ENCODE measurements around the gene LSM11. TPM values are rescaled to one million over a fixed set of nuclear protein-coding genes. Genes with fewer than 3 reads are reported as not detected.

Gene LSM11
- polyA plus RNA-seq, 1 donor from 2014 or later: 30.6 TPM

DNA sequence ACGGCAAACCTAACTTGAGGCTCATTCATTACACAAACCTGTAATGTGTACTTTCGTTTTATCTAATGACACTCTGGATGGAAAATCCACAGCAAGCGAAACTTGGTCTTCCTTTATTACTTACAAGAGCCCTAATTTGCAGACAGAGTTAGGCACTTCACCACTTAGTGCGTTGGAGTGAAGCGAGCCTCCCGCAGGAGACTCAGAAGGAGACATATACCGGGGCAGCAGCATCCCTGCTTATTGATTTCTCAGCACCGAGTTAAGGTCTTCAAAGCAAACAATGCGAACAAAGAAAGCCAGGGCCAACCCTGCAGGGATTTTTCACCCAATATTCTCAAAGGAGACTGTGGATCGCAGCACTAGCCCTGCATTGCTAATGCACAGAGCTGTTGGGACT, 28.6 kb downstream of the LSM11 start:
- no peak overlapping the region for H2AFZ ChIP-seq (ENCODE audit: low read depth, low read length)

DNA sequence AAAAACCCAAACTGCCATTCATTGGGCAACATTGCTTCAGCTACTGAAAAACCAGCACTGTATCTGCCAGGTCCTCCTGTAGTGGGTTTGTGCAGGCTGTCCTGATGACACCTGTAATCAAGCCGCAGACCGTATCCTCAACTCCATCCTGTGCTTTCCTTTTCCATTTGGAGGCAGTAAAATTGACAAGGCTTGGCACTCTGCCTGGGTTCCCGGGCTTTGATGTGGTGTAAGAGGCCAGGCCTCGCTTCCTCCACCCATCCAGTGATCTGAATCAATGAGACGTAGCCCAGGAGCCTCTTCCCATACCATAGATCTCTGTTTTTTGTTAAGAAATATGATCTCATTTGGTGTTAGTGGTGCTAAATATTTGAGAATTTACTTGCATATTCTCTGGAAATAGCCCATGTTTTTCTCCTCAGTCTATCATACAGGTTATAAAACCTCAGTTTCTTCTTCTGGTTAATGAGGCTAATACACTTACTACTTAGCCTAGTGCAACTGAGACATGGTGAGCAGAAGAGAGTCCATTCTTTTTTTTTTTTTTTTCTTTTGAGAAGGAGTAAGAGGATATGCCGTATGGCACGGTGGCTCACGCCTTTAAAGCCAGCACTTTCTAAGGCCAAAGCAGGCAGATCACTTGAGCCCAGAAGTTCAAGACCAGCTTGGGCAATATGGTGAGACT, 34.8 kb downstream of the LSM11 start:
- H3F3A ChIP-seq (ENCODE audit: insufficient read depth, low read length, poor library complexity, severe bottlenecking): no peaks in the 10 kb centered on the region
- no peak overlapping the region for H2AFZ ChIP-seq (ENCODE audit: low read depth, low read length)
- no peak overlapping the region for H3K9ac ChIP-seq (ENCODE audit: low read length)
- no peak overlapping the region for H3K27ac ChIP-seq (ENCODE audit: low read length)
- no peaks in the 10 kb centered on the region for H3K9me2 ChIP-seq (ENCODE audit: insufficient read depth, low read length)
- H3K4me3 ChIP-seq (ENCODE audit: low read length): no peak overlapping the region
- H4K20me1 ChIP-seq (ENCODE audit: insufficient read depth): no peaks in the 10 kb centered on the region
- no peaks in the 10 kb centered on the region for H3K36me3 ChIP-seq (ENCODE audit: insufficient read depth, low read length)
- H3K4me2 ChIP-seq (ENCODE audit: low read length): no peak overlapping the region
- H3K27me3 ChIP-seq (ENCODE audit: insufficient read depth, low read depth, low read length): no peaks in the 10 kb centered on the region
- TF ChIP-seq MXI1 (conservative IDR thresholded peaks at IDR 0.05; ENCODE audit: poor library complexity, severe bottlenecking): no peak
- no peak for TF ChIP-seq EP300 (conservative IDR thresholded peaks at IDR 0.05; ENCODE audit: poor library complexity, severe bottlenecking)
- TF ChIP-seq, protein P1, sequence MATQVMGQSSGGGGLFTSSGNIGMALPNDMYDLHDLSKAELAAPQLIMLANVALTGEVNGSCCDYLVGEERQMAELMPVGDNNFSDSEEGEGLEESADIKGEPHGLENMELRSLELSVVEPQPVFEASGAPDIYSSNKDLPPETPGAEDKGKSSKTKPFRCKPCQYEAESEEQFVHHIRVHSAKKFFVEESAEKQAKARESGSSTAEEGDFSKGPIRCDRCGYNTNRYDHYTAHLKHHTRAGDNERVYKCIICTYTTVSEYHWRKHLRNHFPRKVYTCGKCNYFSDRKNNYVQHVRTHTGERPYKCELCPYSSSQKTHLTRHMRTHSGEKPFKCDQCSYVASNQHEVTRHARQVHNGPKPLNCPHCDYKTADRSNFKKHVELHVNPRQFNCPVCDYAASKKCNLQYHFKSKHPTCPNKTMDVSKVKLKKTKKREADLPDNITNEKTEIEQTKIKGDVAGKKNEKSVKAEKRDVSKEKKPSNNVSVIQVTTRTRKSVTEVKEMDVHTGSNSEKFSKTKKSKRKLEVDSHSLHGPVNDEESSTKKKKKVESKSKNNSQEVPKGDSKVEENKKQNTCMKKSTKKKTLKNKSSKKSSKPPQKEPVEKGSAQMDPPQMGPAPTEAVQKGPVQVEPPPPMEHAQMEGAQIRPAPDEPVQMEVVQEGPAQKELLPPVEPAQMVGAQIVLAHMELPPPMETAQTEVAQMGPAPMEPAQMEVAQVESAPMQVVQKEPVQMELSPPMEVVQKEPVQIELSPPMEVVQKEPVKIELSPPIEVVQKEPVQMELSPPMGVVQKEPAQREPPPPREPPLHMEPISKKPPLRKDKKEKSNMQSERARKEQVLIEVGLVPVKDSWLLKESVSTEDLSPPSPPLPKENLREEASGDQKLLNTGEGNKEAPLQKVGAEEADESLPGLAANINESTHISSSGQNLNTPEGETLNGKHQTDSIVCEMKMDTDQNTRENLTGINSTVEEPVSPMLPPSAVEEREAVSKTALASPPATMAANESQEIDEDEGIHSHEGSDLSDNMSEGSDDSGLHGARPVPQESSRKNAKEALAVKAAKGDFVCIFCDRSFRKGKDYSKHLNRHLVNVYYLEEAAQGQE (IDR thresholded peaks at IDR 0.05; ENCODE audit: borderline replicate concordance): no peak
- TF ChIP-seq TAF1 (IDR thresholded peaks at IDR 0.05; ENCODE audit: low read depth): no peak
- TF ChIP-seq EZH2 (IDR thresholded peaks at IDR 0.05; ENCODE audit: borderline replicate concordance, insufficient read depth, low read length, poor library complexity, severe bottlenecking): no peak
- no peaks in the 10 kb centered on the region for H3K79me2 ChIP-seq (replicated peaks; ENCODE audit: insufficient read depth, low read length)
- no peaks in the 10 kb centered on the region for H3K9me3 ChIP-seq (ENCODE audit: low read length)

More for the DNA sequence above, 28.6 kb downstream of the LSM11 start:
- H3K4me3 ChIP-seq (ENCODE audit: low read length): no peak overlapping the region
- no peaks in the 10 kb centered on the region for H3F3A ChIP-seq (ENCODE audit: insufficient read depth, low read length, poor library complexity, severe bottlenecking)
- no peaks in the 10 kb centered on the region for H3K9me3 ChIP-seq (ENCODE audit: low read length)
- H3K27me3 ChIP-seq (ENCODE audit: insufficient read depth, low read depth, low read length): no peaks in the 10 kb centered on the region
- H3K9ac ChIP-seq (ENCODE audit: low read length): no peak overlapping the region
- H4K20me1 ChIP-seq (ENCODE audit: insufficient read depth): no peaks in the 10 kb centered on the region
- no peaks in the 10 kb centered on the region for H3K9me2 ChIP-seq (ENCODE audit: insufficient read depth, low read length)
- TF ChIP-seq MXI1 (conservative IDR thresholded peaks at IDR 0.05; ENCODE audit: poor library complexity, severe bottlenecking) (no peak), EZH2 (IDR thresholded peaks at IDR 0.05; ENCODE audit: borderline replicate concordance, insufficient read depth, low read length, poor library complexity, severe bottlenecking) (no peak), SMC3 (conservative IDR thresholded peaks at IDR 0.05; ENCODE audit: poor library complexity) (no peak), POLR2AphosphoS5 (IDR thresholded peaks at IDR 0.05) (no peak), TAF1 (IDR thresholded peaks at IDR 0.05; ENCODE audit: low read depth) (no peak)
- TF ChIP-seq, protein P1 (IDR thresholded peaks at IDR 0.05; ENCODE audit: borderline replicate concordance): no peak
- H3K79me2 ChIP-seq (replicated peaks; ENCODE audit: insufficient read depth, low read length): no peaks in the 10 kb centered on the region
- H3K36me3 ChIP-seq (ENCODE audit: insufficient read depth, low read length): no peaks in the 10 kb centered on the region
- H3K27ac ChIP-seq (ENCODE audit: low read length): no peak overlapping the region
- H3K4me2 ChIP-seq (ENCODE audit: low read length): no peak overlapping the region
